ENCODE measurements around the gene STUM.

GRCh38 chr1:226553924-226554282 is 5.3 kb downstream of the STUM start:
- no peak for TF ChIP-seq CTCF (conservative IDR thresholded peaks at IDR 0.05 in 1 of 2, IDR thresholded peaks at IDR 0.05 in 1 of 2; ENCODE audit: extremely low read depth in 1 of 2, insufficient read depth in 1 of 2, low read depth in 1 of 2, low read length in 2 of 2)
- no peak for TF ChIP-seq EZH2 (IDR thresholded peaks at IDR 0.05; ENCODE audit: borderline replicate concordance, low read length)
